Caki2 (cell line): Measurements from ENCODE around the gene NAALADL2. TPM values are rescaled to one million over a fixed set of nuclear protein-coding genes. Genes with fewer than 3 reads are reported as not detected.

Experiments
- DNase-seq: peaks from one replicate; pipeline ENCODE4 v3.0.0-alpha.2; 2015; ENCODE audit warnings: low read depth
- in situ Hi-C: cut with HindIII; loops from 2 replicates; pipeline ENCODE4 v1.10.0; 2016; ENCODE audit warnings: low sequenced_read_pairs, low pct_unique_long_range_greater_than_20kb, mixed read lengths
- total RNA-seq: library from RNA; depleted of rRNA; stranded (reverse); fragments of >200 nt; shearing (Covaris generic); gene quantifications from 2 replicates; pipeline ENCODE4 v1.2.3, GENCODE V29; 2014; ENCODE audit warnings: low replicate concordance

Gene NAALADL2
- total RNA-seq, 1 experiment from 2014 or later, result 1.3 TPM

DNA sequence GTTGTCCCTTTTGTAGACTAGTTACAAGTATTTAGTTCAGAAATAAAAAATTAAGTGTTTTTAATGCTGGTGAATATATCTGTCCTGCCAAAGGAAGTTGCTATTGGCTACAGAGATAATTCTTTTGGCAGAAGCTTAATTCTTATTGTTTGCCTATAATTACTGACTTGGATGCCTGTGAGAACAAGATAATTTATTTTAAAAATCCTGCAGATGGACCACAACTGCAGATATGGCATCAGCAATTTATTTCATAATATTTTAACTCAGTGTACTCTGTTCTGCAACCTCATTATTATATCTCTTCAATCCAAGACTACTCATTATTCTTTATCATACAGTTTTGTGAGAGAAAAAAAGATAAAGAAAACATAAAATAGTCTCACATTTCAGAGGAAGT is 789.8 kb downstream of the NAALADL2 start:
- no peak for DNase-seq
- in situ Hi-C loops, result no loop called here

DNA sequence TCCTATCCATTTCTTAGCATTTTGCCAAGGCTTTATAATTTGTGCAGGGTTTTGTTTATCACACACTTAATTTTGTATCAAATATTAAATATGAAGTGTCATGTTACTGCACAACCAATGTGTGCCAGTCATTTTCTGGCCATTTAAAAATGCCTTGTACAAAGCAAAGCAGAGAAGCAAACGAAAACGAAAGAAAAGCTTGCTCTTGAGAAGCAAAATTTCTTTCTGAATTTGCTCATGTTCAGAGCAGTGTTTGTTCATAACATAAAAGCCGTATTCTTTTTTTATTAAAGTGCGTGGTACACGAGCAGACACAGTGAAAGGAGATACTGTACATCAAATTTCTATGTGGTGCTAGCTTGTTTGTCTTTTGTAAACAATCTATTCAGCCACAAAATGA is 792.6 kb downstream of the NAALADL2 start:
- in situ Hi-C loops, result no loop called here
- no peak for DNase-seq

DNA sequence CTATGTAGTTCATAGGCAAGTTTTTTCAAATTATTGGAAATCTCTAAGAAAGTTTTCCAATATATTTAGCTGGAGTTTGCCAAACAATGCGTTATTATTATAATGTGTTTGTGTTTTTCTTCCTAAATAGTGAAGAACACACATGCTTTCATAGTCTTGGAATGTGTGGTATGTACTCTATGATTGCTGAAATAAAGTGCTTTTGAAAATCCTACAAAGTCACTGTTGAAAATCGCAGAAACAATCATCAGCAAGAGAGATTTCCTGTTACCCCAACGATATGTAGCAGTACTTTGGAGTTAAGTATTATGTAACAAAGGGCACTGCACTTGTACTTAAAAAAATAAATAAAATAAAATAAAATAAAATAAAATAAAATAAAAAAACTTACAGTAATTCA is 796.2 kb downstream of the NAALADL2 start:
- DNase-seq, result no peak
- in situ Hi-C loops, result no loop called here

DNA sequence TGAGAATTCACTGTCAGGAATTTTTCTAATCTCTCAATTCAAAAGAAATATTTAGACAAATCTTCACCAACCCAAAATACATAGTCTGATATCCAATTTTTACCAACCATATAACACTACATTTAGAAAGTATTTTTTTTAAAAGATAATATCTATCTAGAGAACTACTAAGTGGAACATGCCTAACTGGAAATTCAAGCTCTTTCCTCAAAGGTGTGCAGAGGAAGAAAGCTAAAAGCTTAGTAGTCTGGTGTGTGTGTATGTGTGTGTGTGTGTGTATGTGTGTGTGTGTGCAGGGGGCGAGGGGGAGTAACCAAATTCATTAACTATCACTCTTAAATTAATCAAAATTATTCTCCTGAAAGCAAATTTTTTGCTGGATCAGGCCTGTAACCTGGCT is 797.3 kb downstream of the NAALADL2 start:
- in situ Hi-C loops, result no loop called here
- no peak for DNase-seq

DNA sequence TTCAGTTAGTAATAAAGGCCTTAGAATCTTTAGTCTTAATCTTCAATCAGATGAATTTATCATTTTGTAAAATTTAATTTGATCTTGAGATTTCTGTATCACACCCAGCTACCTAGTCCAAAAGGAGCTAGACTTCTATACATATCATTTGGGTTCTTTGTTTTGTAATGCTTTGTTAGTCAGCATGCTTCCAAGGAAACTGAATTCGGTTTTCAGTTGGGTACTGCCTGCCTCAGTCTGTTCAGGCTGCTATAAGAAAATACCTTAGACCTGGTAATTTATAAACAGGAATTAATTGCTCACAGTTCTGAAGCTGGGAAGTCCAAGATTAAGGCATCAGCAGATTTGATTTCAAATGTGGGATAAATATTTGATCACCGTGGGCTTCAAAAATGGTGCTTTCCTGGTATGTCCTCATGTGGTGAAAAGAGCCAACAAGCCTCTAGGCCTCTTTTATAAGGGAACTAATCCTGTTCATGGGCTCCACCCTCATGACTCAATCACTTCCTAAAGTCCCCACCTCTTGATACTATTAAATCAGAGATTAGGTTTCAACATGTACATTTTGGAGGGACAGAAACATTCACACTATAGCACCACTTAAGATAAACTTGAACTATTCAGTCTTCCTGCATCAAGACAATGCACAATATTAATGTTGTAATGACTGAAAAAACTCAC is 800.7 kb downstream of the NAALADL2 start:
- DNase-seq, result no peak
- in situ Hi-C loops, result no loop called here

DNA sequence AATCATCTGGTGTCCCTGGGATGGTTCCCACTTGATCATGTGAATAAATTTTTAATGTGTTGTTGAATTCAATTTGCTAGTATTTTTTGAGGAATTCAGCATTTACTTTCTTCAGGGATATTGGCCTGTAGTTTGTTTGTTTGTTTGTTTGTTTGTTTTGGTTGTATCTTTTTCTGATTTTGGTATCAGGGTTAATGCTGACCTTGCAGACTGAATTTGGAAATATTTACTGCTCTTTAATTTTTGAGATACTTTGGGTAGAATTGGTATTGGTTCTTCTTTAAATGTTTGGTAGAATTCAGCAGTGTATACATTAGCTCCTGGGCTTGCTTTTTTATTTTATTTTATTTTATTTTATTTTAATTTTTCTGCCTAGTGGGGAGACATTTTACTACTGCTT is 803.7 kb downstream of the NAALADL2 start:
- DNase-seq, result no peak
- in situ Hi-C loops, result no loop called here

DNA sequence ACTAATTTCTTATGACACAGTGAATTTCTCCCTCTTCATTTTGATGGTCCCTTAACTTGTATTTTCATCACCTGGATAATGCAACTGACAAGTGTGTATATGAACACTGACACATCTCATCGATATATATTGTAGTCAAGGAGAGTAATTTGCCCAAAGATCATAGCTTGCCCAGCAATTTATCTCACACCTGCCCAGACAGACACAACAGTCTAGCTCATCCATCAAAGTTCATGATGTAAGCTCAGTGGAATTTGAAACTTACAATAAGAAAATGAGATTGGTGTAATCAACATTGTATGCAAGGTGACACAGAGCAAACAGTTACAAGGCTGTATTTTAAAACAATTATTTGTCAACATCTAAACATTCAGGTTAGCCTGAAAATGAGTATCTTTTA is 805.8 kb downstream of the NAALADL2 start:
- in situ Hi-C loops, result no loop called here
- DNase-seq, result no peak

DNA sequence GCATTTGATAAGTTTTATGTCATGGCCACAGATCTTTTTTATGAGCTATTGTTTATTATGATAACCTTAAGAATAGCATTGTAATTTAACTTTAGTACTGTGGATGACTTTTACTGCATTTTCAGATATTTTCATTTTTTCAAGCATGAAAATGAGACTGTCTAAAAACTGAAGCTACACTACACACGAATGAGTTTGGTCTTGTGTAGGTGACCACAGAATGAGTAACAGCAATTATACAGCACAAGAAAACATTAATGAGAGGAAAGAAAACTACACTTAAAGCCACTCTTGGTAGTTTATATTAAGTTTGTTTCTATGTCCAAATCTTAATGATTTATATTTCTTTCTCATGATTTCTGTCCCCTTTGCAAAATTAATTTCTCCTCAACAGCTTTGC is 809.2 kb downstream of the NAALADL2 start:
- DNase-seq, result no peak
- in situ Hi-C loops, result no loop called here

DNA sequence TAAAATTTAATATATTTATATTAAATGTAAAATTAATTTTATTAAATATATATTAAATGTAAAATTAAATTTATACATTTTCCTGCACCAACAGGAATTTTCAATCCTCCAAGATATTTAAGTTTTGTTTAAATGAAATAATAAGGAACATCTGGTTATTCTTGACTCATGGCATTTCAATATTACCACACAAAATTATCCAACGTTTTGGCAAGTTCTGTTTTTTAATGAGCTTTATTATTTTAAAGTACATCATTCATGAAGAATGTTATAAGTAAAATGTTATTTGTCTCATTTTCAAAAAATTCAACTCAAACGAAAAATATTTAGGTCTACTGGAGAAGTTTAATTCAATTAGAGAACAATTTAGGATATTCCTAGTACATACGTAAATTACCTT is 811.4 kb downstream of the NAALADL2 start:
- in situ Hi-C loops, result no loop called here

DNA sequence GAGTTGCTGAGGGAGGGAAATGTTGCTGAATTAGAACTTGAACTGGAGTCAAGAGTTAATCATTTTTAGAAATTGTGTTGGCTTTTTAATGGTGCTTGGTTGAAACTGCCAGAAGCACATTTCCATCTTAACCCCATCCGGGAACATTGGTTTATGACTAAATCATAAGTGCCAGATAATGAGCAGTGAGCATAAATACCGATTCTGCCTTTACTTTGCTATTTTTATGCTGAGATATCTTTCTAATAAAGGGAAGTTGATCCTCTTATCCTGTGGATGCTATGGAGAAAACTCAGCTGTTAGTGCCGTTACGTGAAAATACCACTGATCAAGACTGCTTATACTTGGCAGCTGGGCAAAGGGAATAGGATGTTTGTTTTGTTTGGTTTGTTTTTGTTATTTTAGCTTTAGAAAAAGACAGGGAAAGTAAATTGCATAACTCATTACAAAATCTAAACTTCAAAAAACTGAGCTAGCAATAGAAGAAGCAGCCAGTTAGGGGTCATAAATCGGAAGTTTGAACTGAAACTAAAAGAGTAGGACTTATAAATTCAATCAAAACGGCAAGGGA is 813.1 kb downstream of the NAALADL2 start:
- in situ Hi-C loops, result no loop called here
- no peak for DNase-seq

More for the DNA sequence above, 811.4 kb downstream of the NAALADL2 start:
- no peak for DNase-seq

DNA sequence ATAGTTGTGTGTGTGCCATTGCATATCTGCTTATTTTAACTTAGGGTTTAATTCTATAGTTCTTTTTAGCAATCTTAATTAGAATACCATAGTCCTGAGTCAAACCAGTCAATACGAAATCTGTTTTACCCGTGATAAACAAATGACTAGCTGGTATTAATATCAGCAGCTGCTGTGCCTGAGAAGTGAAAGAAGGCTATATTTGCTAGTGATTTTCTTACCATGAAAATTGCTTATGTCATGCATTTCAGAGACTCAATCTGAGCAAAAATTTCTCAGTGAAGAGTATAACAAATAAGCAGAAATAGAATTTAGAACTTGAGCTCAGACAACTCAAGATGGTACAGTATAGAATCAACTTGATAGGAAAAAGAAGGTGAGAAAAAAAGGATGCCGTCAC is 820.4 kb downstream of the NAALADL2 start:
- in situ Hi-C loops, result no loop called here
- DNase-seq, result no peak

DNA sequence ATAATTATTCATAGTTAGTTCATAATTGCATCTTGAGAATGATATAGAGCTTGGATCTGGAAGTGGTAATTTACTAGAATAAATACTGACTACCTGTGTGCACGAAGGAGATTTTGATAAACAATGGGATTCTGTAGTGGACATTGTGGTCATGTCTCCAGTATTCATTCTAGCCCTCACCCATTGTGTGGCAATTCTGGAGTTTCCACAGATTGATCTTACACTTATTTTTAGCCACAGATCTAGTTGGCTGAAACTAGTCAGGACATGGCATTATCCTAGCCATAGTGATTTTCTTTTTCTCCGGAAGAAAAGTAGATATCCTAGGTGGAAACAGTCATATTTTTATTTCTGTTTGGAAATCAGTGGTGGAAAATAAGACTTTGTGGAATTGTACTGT is 833.1 kb downstream of the NAALADL2 start:
- in situ Hi-C loops, result no loop called here

DNA sequence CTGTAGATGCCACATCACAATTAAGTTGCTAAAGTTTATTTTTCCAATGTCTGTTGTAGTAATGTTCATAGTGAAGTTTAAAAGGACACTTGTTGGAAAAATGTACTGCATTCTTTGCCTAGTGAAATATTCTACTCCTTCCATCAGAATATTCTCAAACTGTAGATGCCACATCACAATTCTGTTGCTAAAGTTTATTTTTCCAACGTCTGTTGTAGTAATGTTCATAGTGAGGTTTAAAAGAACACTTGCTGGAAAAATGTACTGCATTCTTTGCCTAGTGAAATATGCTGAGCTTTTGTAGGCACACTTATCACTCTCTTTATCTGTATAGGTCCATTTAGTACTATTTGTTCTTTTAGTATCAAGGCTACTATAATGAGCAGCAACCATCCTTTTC is 836.1 kb downstream of the NAALADL2 start:
- in situ Hi-C loops, result no loop called here
- DNase-seq, result no peak

More for the DNA sequence above, 833.1 kb downstream of the NAALADL2 start:
- DNase-seq, result no peak

DNA sequence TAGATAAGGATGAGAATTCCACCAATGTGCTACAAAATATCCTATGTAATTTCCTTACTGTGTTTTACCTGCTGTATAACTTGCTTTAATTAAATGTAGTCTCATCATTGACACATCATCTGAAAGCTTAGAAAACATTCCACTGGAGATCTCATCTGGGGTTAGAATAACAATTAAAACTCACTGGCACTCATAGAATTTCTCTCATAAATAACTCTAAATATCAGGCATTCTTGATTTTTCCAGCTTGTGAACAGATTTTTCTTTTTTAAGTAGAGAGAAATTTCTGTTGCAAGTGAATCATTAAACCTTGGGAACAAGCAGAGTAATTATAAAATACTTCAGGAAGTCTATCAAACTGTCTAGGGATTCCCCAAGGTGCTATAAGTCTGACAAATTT is 843.8 kb downstream of the NAALADL2 start:
- in situ Hi-C loops, result no loop called here
- DNase-seq, result peak; percentile 71

DNA sequence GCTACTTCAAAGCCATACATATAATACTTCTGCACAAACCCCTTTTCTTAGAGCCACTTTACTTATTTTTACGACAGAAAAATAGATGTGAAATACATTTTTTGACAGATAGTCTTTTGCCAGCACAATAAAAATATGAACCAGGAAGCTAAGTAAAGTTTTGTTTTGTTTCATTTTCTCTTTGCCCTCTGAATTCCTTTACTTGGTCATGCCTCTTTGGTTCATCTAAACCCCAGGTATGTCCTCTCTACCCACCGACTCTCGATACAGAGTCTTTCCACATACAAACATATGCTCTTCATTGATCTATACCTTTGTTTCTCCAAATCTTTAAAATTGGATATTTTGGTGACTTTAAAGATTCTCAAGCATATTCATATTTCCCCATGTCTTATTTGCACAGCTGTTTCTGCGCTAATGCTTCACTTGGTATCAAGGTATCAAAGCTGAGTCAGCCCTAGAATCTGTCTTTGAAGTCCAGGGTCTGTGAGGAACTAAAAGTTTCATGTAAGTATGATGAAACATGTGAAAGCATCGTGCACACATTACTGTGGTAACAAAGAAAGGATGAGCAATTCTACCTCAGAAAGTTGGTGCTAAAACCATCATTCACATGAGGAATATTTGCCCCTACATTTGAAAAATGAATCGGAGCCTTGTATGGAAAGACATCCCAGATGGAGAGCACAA is 845.4 kb downstream of the NAALADL2 start:
- in situ Hi-C loops, result no loop called here
- DNase-seq, result no peak

DNA sequence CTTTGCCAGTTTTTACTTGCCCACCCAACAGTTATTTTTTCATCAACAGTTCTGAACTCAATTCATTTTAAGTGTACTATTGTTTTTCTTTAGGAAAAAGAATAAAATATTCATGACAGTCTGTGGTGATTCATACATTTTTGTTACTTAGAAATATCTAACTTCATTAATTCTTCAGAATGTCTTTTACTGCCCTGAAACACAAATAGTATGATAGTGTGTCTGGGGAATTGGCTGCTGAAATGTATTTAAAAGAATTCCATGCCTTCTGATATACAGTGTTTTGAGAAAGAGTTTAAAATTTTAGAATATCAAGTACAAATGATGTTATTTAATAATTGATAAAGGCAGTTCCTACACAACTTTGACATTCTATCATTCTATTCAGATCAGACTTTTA is 854.1 kb downstream of the NAALADL2 start:
- no peak for DNase-seq
- in situ Hi-C loops, result no loop called here

DNA sequence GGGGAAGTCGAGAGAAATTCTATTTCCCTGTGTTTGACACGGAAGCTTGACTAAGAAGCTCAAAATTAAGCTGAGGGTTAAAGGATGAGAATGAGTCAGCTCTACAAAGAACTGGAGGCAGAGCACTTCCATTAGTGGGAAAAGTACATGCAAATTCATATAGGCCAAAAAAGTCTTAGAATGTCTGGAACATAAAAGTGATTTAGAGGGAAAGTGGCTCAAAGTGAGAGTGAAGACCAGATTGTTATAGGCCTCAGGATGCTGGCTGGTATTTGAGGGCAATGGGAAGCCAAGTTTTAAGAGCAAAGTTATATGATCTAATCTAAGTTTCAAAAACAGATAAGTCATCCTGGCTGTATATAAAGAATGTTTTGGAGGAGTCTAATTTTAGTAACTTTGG is 857.3 kb downstream of the NAALADL2 start:
- in situ Hi-C loops, result no loop called here
- no peak for DNase-seq

DNA sequence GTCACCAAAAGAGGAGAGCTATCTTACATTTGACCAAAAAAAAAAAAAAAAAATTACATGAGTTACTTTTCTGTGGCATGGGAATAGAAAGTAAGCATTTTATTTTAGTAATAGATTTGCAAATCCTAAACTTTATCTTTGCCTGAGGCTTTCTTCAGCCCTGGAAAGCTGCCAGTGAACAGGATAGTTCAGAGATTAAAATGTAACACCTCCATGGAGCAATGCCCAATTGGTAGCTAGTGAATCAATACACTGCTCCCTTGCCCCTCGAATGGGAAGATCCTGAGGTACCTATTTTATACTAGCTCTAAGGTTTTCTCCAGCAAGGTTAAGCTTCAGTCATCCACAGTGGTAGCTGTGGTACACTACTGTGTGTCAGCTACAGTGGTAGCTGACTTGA is 867.1 kb downstream of the NAALADL2 start:
- no peak for DNase-seq
- in situ Hi-C loops, result no loop called here

DNA sequence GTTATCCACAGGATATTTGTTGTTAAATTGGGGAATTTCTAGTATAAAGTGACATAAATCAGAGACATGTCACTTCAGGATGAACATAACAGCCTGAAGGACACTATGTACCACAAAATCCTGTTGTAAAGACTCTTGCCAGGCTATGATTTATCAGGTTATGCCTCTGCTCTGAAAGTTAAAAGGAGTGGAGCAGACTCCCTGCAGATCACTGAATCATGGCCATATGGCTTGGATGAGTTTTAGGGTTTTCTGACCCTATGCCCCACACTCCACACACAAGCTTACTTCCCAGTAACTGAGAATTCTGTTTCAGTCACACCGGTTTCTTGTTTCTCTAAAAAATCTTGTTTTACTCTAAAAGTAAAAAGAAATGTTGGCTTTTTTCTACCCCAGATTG is 869.4 kb downstream of the NAALADL2 start:
- in situ Hi-C loops, result no loop called here
- no peak for DNase-seq

DNA sequence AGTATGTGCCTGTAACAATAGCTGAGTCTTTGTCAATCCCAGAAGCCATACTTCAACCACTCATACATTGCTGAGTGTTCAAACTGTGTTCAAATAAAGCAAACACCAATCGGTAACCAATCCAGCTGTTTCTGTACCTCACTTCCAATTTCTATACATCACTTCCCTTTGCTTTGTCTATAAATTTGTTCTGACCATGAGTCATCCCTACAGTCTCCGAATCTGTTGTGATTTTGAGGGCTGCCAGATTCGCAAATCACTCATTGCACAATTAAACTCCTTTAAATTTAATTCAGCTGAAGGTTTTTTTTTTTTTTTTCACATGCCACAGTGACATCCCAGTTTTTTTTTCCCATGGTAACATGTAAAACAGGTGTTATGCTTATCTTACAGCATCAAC is 870.3 kb downstream of the NAALADL2 start:
- DNase-seq, result no peak
- in situ Hi-C loops, result no loop called here
